A673 (cell line): Measurements from ENCODE around the gene CEBPA. TPM values are rescaled to one million over a fixed set of nuclear protein-coding genes. Genes with fewer than 3 reads are reported as not detected.

ENCODE experiments used
- BruUV-seq: library from RNA; stranded (reverse); fragments of 400-500 nt; replicated peaks from 2 replicates; lab custom pipeline; 2021; lab: Mats Ljungman, UMichigan
- CTCF ChIA-PET: fragments of 300-600 bp; sonication (Branson Sonifier 250); formaldehyde crosslinking; loops from one replicate; lab custom pipeline; 2022; ENCODE audit warnings: antibody characterized with exemption; lab: Charles Lee
- POLR2A ChIA-PET: fragments of 300-600 bp; sonication (Branson Sonifier 250); formaldehyde crosslinking; loops from one replicate; lab custom pipeline; 2022; ENCODE audit warnings: antibody characterized with exemption; ENCODE audit not compliant: low non-redundant PET; lab: Charles Lee
- DNase-seq: peaks from one replicate; pipeline ENCODE4 v3.0.0-alpha.2; 2015; ENCODE audit warnings: low spot score
- H3K27ac ChIP-seq: fragments of 200-600 bp; sonication (generic); 2 replicates; pipeline ENCODE4 v1.5.1; 2016; ENCODE audit warnings: mixed run types, low read depth, mild to moderate bottlenecking, mixed read lengths, antibody characterized with exemption, low read length; ENCODE audit not compliant: poor library complexity, severe bottlenecking
- H3K27me3 ChIP-seq: fragments of 200-600 bp; sonication (generic); replicated peaks from 2 replicates; pipeline ENCODE4 v1.6.1; 2017; ENCODE audit warnings: mixed run types, low read depth, mild to moderate bottlenecking, mixed read lengths, antibody characterized with exemption, low read length; ENCODE audit not compliant: insufficient read depth, poor library complexity
- H3K36me3 ChIP-seq: fragments of 200-600 bp; sonication (generic); 2 replicates; pipeline ENCODE4 v1.6.1; 2016; ENCODE audit warnings: mixed run types, mild to moderate bottlenecking, mixed read lengths, antibody characterized with exemption, low read length; ENCODE audit not compliant: insufficient read depth, poor library complexity, severe bottlenecking
- H3K4me1 ChIP-seq: fragments of 200-600 bp; sonication (generic); 2 replicates; pipeline ENCODE4 v1.6.1; 2017; ENCODE audit warnings: mixed run types, mild to moderate bottlenecking, mixed read lengths, antibody characterized with exemption, low read length; ENCODE audit not compliant: insufficient read depth, poor library complexity, severe bottlenecking
- H3K4me3 ChIP-seq: fragments of 200-600 bp; sonication (generic); 2 replicates; pipeline ENCODE4 v1.5.1; 2016; ENCODE audit warnings: low read depth, mixed run types, mild to moderate bottlenecking, mixed read lengths, low read length; ENCODE audit not compliant: poor library complexity, severe bottlenecking
- H3K9me3 ChIP-seq: fragments of 200-600 bp; sonication (generic); 2 replicates; pipeline ENCODE4 v1.6.1; 2016; ENCODE audit warnings: mixed run types, low read depth, mild to moderate bottlenecking, mixed read lengths, antibody characterized with exemption, low read length; ENCODE audit not compliant: poor library complexity, severe bottlenecking
- CTCF ChIP-seq: fragments of 300-800, 200-600 bp; sonication (generic); conservative IDR thresholded peaks from 2 replicates; pipeline ENCODE4 v1.5.1; 2017; ENCODE audit warnings: low read depth, mild to moderate bottlenecking, antibody characterized with exemption, low read length, moderate library complexity, mixed read lengths
- EZH2 ChIP-seq: fragments of 200-600 bp; sonication (generic); IDR thresholded peaks from 2 replicates; pipeline ENCODE4 v1.6.1; 2017; ENCODE audit warnings: borderline replicate concordance, low read depth, mild to moderate bottlenecking, mixed read lengths, antibody characterized with exemption, low read length; ENCODE audit not compliant: poor library complexity, severe bottlenecking
- intact Hi-C: fragments of 100-400 bp; cut with micrococcal nuclease; formaldehyde crosslinking; loops from one replicate; pipeline ENCODE4 v1.10.0; 2022; ENCODE audit not compliant: unreplicated experiment
- total RNA-seq: library from RNA; stranded (reverse); gene quantifications from 2 replicates; pipeline ENCODE4 v1.2.3, GENCODE V29; 2021

CEBPA gene
- total RNA-seq, 1 experiment from 2014 or later: 1.4 TPM

GRCh38 chr19:33333642-33334041 is 31.3 kb upstream of the CEBPA start:
- H3K27ac ChIP-seq: no peak overlapping the region
- intact Hi-C loops: no loop called here
- peaks cover 6% of the 10 kb centered on the region for H3K27me3 ChIP-seq
- no peaks in the 10 kb centered on the region for H3K36me3 ChIP-seq
- no peak for DNase-seq
- TF ChIP-seq EZH2 (no peak), CTCF (no peak)
- H3K4me3 ChIP-seq: no peak overlapping the region
- H3K4me1 ChIP-seq: no peaks in the 10 kb centered on the region
- POLR2A ChIA-PET: no interaction called here
- H3K9me3 ChIP-seq: no peaks in the 10 kb centered on the region
- CTCF ChIA-PET: no interaction called here
- no TSS peak for BruUV-seq

DNA sequence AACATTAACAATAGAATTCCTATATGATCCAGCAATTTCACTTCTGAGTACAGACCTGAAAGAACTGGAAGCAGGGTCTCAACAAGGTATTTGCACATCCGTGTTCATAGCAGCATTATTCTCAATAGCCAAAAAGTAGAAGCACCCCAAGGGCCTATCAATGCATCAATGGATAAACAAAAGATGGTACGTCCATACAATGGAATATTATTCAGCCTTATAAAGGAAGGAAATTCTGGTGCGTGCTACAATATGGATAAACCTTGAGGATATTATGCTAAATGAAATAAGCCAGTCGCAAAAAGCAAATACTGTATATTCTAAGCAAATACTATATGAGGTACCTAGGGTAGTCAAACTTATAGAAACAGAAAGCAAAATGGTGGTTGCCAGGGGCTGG is 30.8 kb upstream of the CEBPA start:
- peaks cover 1% of the 10 kb centered on the region for H3K27me3 ChIP-seq
- H3K9me3 ChIP-seq: no peaks in the 10 kb centered on the region
- no peak overlapping the region for H3K27ac ChIP-seq
- TF ChIP-seq EZH2: no peak
- TF ChIP-seq CTCF: no peak
- no peaks in the 10 kb centered on the region for H3K36me3 ChIP-seq
- DNase-seq: no peak
- H3K4me3 ChIP-seq: no peak overlapping the region
- ChIA-PET POLR2A (no interaction called here), CTCF (no interaction called here)
- no TSS peak for BruUV-seq
- intact Hi-C loops: no loop called here
- no peaks in the 10 kb centered on the region for H3K4me1 ChIP-seq

DNA sequence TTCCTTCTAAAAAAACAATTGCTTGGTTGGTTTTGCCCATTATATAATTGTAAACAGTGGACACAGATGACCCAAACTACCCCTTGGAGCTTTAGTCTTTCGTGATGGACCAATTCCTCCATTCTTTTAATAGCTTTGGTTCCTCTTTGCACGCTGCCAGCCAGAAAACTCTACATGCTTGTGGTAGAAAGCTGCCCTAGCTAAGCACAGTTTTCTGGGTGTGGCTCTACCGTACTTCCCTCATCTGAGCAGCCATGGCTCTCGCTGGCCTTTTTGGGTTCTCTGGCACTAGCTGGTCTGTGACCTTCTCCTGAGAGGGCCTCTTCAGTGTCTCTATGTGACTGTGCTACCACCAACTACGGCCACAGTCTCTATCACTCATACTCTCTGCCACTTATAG is 29.9 kb upstream of the CEBPA start:
- H3K9me3 ChIP-seq: no peaks in the 10 kb centered on the region
- ChIA-PET POLR2A (no interaction called here), CTCF (no interaction called here)
- no peak overlapping the region for H3K4me3 ChIP-seq
- intact Hi-C loops: no loop called here
- TF ChIP-seq EZH2: no peak
- no peaks in the 10 kb centered on the region for H3K27me3 ChIP-seq
- no TSS peak for BruUV-seq
- no peak overlapping the region for H3K27ac ChIP-seq
- no peaks in the 10 kb centered on the region for H3K36me3 ChIP-seq
- H3K4me1 ChIP-seq: no peaks in the 10 kb centered on the region
- DNase-seq: no peak

- ChIA-PET POLR2A (no interaction called here), CTCF (no interaction called here)
- TF ChIP-seq EZH2 (no peak), CTCF (no peak)
- H3K4me1 ChIP-seq: no peaks in the 10 kb centered on the region
- no peak for DNase-seq
- H3K27me3 ChIP-seq: no peaks in the 10 kb centered on the region
- intact Hi-C loops: no loop called here
- H3K27ac ChIP-seq: no peak overlapping the region
- no peak overlapping the region for H3K4me3 ChIP-seq
- BruUV-seq: no TSS peak
- no peaks in the 10 kb centered on the region for H3K9me3 ChIP-seq
- H3K36me3 ChIP-seq: no peaks in the 10 kb centered on the region
Measured at GRCh38 chr19:33329736-33330135, 27.4 kb upstream of the CEBPA start.
